GM18951 (cell line): ENCODE data around the gene ITGAV.
"Not testable (repeated sequence)": the region's sequence is repeated elsewhere in the genome, so short reads cannot be mapped to it uniquely, and the experiment has no call there.

Source experiments
- POLR2A ChIP-seq: IDR thresholded peaks from 4 replicates; pipeline ENCODE4 v1.6.1; 2011; ENCODE audit warnings: mild to moderate bottlenecking; ENCODE audit not compliant: insufficient read length, insufficient read depth; ENCODE audit errors: extremely low read depth
- in situ Hi-C: fragments of 300-500 bp; cut with MboI; formaldehyde crosslinking; loops from one replicate; pipeline ENCODE4 v1.12.0; 2022; ENCODE audit warnings: low sequenced_read_pairs, mixed read lengths, inconsistent platforms; ENCODE audit not compliant: unreplicated experiment

The ITGAV gene

GRCh38 chr2:186560254-186560653 is 29.6 kb upstream of the ITGAV start:
- in situ Hi-C loops: no loop called here

GRCh38 chr2:186561467-186562208 is 28.2 kb upstream of the ITGAV start:
- in situ Hi-C loops: no loop called here
- TF ChIP-seq POLR2A: no peak

More at GRCh38 chr2:186560254-186560653, 29.6 kb upstream of the ITGAV start:
- no peak for TF ChIP-seq POLR2A

GRCh38 chr2:186562209-186562578 is 27.7 kb upstream of the ITGAV start:
- TF ChIP-seq POLR2A: no peak
- in situ Hi-C loops: no loop called here

GRCh38 chr2:186568600-186568999 is 21.3 kb upstream of the ITGAV start:
- in situ Hi-C loops: not testable (repeated sequence)

GRCh38 chr2:186569127-186569526 is 20.7 kb upstream of the ITGAV start:
- in situ Hi-C loops: not testable (repeated sequence)

- in situ Hi-C loops: no loop called here
- no peak for TF ChIP-seq POLR2A
Observed at GRCh38 chr2:186569897-186570296, 20.0 kb upstream of the ITGAV start.

- no peak for TF ChIP-seq POLR2A
- in situ Hi-C loops: no loop called here
Observed at GRCh38 chr2:186570604-186571003, 19.3 kb upstream of the ITGAV start.

- in situ Hi-C loops: no loop called here
- TF ChIP-seq POLR2A: no peak
Observed at GRCh38 chr2:186572705-186573104, 17.2 kb upstream of the ITGAV start.

GRCh38 chr2:186573531-186573930 is 16.3 kb upstream of the ITGAV start:
- TF ChIP-seq POLR2A: no peak
- in situ Hi-C loops: no loop called here

GRCh38 chr2:186575302-186575701 is 14.6 kb upstream of the ITGAV start:
- in situ Hi-C loops: no loop called here
- no peak for TF ChIP-seq POLR2A

GRCh38 chr2:186575856-186576255 is 14.0 kb upstream of the ITGAV start:
- no peak for TF ChIP-seq POLR2A
- in situ Hi-C loops: no loop called here

GRCh38 chr2:186576614-186577013 is 13.2 kb upstream of the ITGAV start:
- no peak for TF ChIP-seq POLR2A
- in situ Hi-C loops: no loop called here

GRCh38 chr2:186582698-186583097 is 7.2 kb upstream of the ITGAV start:
- TF ChIP-seq POLR2A: no peak
- in situ Hi-C loops: no loop called here

GRCh38 chr2:186584053-186584452 is 5.8 kb upstream of the ITGAV start:
- in situ Hi-C loops: no loop called here
- no peak for TF ChIP-seq POLR2A

- in situ Hi-C loops: no loop called here
- no peak for TF ChIP-seq POLR2A
Observed at GRCh38 chr2:186588421-186588820, 1.4 kb upstream of the ITGAV start.
